Osteocyte (in vitro differentiated cells): ENCODE data around the gene GPS1. TPM values are rescaled to one million over a fixed set of nuclear protein-coding genes. Genes with fewer than 3 reads are reported as not detected.

Experiments used
- DNase-seq: peaks from one replicate; pipeline ENCODE4 v3.0.0; 2021; ENCODE audit warnings: mixed read lengths; ENCODE audit not compliant: unreplicated experiment; ENCODE audit errors: extremely low spot score
- H3K27ac Mint-ChIP-seq: one replicate; pipeline ENCODE4 v1.8.0; 2021; ENCODE audit warnings: mild to moderate bottlenecking, mixed read lengths; ENCODE audit not compliant: unreplicated experiment
- H3K27me3 Mint-ChIP-seq: one replicate; pipeline ENCODE4 v1.8.0; 2021; ENCODE audit warnings: mixed read lengths; ENCODE audit not compliant: unreplicated experiment
- H3K36me3 Mint-ChIP-seq: one replicate; pipeline ENCODE4 v1.8.0; 2021; ENCODE audit warnings: mixed read lengths; ENCODE audit not compliant: unreplicated experiment
- H3K4me1 Mint-ChIP-seq: one replicate; pipeline ENCODE4 v1.8.0; 2021; ENCODE audit warnings: mixed read lengths; ENCODE audit not compliant: unreplicated experiment
- H3K4me3 Mint-ChIP-seq: one replicate; pipeline ENCODE4 v1.8.0; 2021; ENCODE audit warnings: mild to moderate bottlenecking, moderate library complexity, mixed read lengths; ENCODE audit not compliant: unreplicated experiment
- H3K9me3 Mint-ChIP-seq: one replicate; pipeline ENCODE4 v1.8.0; 2021; ENCODE audit warnings: mixed read lengths; ENCODE audit not compliant: unreplicated experiment
- total RNA-seq: library from RNA; stranded (reverse); gene quantifications from 2 replicates; pipeline ENCODE4 v1.2.1, GENCODE V29; 2021
- TF ChIP-seq, protein P1 (sequence below): fragments of 200-600 bp; sonication (generic); IDR thresholded peaks from 2 replicates; pipeline ENCODE4 v1.5.0; 2021; ENCODE audit warnings: antibody characterized with exemption, mild to moderate bottlenecking, moderate library complexity

The GPS1 gene
- total RNA-seq, 1 donor from 2014 or later, result 108 TPM

DNA sequence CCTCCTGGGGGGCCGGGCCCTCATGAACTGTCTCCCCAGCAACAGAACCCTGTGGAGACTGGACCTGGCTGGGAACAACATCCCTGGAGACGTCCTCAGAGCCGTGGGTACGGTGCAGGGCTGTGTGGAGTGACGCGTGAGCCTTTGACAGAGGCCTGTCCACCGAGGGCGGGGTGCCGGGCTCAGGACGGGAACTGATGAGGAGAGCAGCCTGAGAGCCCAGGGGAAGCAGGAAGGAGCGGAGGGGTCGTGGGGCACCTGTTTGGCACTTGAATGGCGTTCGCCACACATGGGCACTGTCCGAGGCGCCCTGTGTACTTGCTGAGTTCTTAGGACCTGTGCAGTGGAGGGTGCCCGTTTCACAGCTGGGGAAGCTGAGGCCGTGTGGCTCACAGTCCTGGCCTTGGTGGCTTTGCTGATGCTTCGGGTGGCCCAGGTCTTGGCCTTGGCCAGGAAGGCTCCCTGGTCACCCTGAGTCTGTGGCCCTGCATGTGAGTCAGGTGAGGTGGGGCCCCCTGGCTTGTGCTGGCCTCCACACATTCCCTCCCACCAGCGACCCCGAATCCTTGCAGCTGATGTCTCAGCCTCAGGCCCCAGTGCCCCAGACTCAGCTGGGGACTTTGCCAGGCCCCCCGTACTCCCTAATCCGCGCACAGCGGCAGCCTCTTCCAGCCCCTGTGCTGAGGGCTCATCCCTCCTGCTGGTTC lies 26.1 kb upstream of the GPS1 start:
- no peak for DNase-seq
- Mint-ChIP-seq H3K36me3 (no peaks in the 10 kb centered on the region), H3K9me3 (no peaks in the 10 kb centered on the region), H3K27me3 (no peaks in the 10 kb centered on the region), H3K27ac (no peak overlapping the region), H3K4me1 (peaks cover 24% of the 10 kb centered on the region), H3K4me3 (no peak overlapping the region)
- TF ChIP-seq, protein P1, sequence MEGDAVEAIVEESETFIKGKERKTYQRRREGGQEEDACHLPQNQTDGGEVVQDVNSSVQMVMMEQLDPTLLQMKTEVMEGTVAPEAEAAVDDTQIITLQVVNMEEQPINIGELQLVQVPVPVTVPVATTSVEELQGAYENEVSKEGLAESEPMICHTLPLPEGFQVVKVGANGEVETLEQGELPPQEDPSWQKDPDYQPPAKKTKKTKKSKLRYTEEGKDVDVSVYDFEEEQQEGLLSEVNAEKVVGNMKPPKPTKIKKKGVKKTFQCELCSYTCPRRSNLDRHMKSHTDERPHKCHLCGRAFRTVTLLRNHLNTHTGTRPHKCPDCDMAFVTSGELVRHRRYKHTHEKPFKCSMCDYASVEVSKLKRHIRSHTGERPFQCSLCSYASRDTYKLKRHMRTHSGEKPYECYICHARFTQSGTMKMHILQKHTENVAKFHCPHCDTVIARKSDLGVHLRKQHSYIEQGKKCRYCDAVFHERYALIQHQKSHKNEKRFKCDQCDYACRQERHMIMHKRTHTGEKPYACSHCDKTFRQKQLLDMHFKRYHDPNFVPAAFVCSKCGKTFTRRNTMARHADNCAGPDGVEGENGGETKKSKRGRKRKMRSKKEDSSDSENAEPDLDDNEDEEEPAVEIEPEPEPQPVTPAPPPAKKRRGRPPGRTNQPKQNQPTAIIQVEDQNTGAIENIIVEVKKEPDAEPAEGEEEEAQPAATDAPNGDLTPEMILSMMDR, result no peak

DNA sequence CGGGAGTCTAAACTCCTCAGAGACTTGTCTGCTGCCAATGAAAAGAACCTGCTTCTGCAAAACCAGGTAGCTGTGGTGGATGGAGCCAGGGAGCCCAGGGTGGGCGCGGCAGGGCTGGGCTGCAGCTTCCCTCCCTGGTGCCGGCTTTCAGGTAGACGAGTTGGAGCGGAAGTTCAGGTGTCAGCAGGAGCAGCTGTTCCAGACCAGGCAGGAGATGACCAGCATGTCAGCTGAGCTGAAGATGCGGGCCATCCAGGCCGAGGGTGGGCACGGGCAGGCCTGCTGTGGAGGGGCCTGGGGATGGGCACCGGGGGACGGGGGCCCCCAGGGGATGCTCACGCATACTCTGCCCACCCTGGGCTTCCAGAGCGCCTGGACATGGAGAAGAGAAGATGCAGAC lies 23.5 kb upstream of the GPS1 start:
- no peaks in the 10 kb centered on the region for H3K27me3 Mint-ChIP-seq
- no peaks in the 10 kb centered on the region for H3K9me3 Mint-ChIP-seq
- no peak for DNase-seq
- TF ChIP-seq, protein P1, result no peak
- H3K27ac Mint-ChIP-seq, result no peak overlapping the region
- H3K4me1 Mint-ChIP-seq, result peaks cover 23% of the 10 kb centered on the region
- no peak overlapping the region for H3K4me3 Mint-ChIP-seq
- no peaks in the 10 kb centered on the region for H3K36me3 Mint-ChIP-seq

DNA sequence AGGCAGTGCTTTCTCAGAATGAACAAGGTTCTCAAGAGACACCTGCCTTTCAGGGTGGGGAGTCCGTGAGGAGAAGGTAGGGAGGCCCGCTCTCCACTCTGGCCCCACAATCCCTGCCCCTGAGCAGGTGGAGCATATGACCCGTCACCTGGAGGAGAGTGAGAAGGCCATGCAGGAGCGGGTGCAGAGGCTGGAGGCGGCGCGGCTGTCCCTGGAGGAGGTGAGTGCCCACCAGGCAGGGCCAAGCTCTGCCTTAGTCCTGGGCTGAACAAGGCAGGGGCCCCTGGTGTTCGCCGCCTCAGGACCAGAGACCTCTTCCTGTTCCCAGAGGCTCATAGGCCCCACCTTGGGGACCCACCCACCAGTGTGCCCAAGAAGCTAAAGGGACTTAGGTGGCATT lies 22.7 kb upstream of the GPS1 start:
- H3K27me3 Mint-ChIP-seq, result no peaks in the 10 kb centered on the region
- no peak for DNase-seq
- no peaks in the 10 kb centered on the region for H3K9me3 Mint-ChIP-seq
- no peak overlapping the region for H3K4me3 Mint-ChIP-seq
- no peaks in the 10 kb centered on the region for H3K36me3 Mint-ChIP-seq
- TF ChIP-seq, protein P1, result no peak
- H3K27ac Mint-ChIP-seq, result no peak overlapping the region
- H3K4me1 Mint-ChIP-seq, result peaks cover 18% of the 10 kb centered on the region

DNA sequence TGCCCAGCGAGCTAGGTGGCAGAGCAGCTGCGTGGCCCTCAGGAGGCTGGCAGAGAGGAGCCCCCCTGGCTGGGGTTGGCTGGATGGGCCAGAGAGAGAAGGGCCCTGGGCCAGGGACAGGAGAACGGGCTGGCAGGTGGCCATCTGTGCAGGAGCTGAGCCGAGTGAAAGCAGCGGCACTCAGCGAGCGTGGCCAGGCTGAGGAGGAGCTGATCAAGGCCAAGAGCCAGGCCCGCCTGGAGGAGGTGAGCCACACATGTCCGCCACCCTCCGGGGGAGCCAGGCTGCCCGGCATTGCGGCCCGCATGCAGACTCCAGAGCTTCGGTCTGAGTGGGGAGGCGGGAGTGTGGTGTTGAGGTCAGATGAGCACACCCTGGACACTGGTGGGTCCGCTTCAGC lies 22.3 kb upstream of the GPS1 start:
- H3K27ac Mint-ChIP-seq, result no peak overlapping the region
- TF ChIP-seq, protein P1, result no peak
- H3K4me1 Mint-ChIP-seq, result peaks cover 15% of the 10 kb centered on the region
- DNase-seq, result no peak
- H3K4me3 Mint-ChIP-seq, result peak overlapping the region; percentile 55
- no peaks in the 10 kb centered on the region for H3K9me3 Mint-ChIP-seq
- H3K36me3 Mint-ChIP-seq, result no peaks in the 10 kb centered on the region
- H3K27me3 Mint-ChIP-seq, result no peaks in the 10 kb centered on the region

GRCh38 chr17:82029990-82030469 lies 21.7 kb upstream of the GPS1 start:
- Mint-ChIP-seq H3K27me3 (no peaks in the 10 kb centered on the region), H3K4me3 (no peak overlapping the region)

More at GRCh38 chr17:82029990-82030469, 21.7 kb upstream of the GPS1 start:
- no peak overlapping the region for H3K27ac Mint-ChIP-seq
- no peak for DNase-seq
- peaks cover 15% of the 10 kb centered on the region for H3K4me1 Mint-ChIP-seq
- no peaks in the 10 kb centered on the region for H3K36me3 Mint-ChIP-seq
- H3K9me3 Mint-ChIP-seq, result no peaks in the 10 kb centered on the region
- TF ChIP-seq, protein P1, result no peak
